ENCODE measurements around the gene COL4A1. TPM values are rescaled to one million over a fixed set of nuclear protein-coding genes. Genes with fewer than 3 reads are reported as not detected.

The COL4A1 gene
- total RNA-seq, 2 experiments from 2014 or later = 0.08 to 0.16 TPM

GRCh38 chr13:110103534-110103933, 203.4 kb downstream of the COL4A1 start:
- H3K27ac ChIP-seq (ENCODE audit: low read depth in 1 of 2, low read length in 2 of 2) = no peak overlapping the region
- DNase-seq = no peak
- Mint-ChIP-seq H3K27ac (no peak overlapping the region), H3K36me3 (ENCODE audit: low read depth) (no peaks in the 10 kb centered on the region), H3K4me3 (no peak overlapping the region), H3K9me3 (peaks cover 12% of the 10 kb centered on the region), H3K27me3 (no peaks in the 10 kb centered on the region), H3K4me1 (ENCODE audit: low read depth) (no peaks in the 10 kb centered on the region)
- ChIA-PET CTCF (no interaction called here), POLR2A (no interaction called here)
- H3K27me3 ChIP-seq (ENCODE audit: control insufficient read depth in 1 of 2, insufficient read depth in 2 of 2, low read length in 2 of 2) = no peaks in the 10 kb centered on the region
- peaks cover 0 to 15% of the 10 kb centered on the region in 2 experiments for H3K9me3 ChIP-seq (ENCODE audit: control insufficient read depth in 1 of 2, insufficient read depth in 1 of 2, low read length in 2 of 2)
- ATAC-seq (ENCODE audit: poor library complexity) = no peak
- no peak overlapping the region for H3K4me3 ChIP-seq (ENCODE audit: low read length)
- no peak for TF ChIP-seq CTCF (IDR thresholded peaks at IDR 0.05)
- intact Hi-C loops (cut with DNase I, micrococcal nuclease) = no loop called here
- no peaks in the 10 kb centered on the region for H3K36me3 ChIP-seq (ENCODE audit: insufficient read depth, low read length)
- no peaks in the 10 kb centered on the region for H3K4me1 ChIP-seq (ENCODE audit: insufficient read depth, low read length)

- no peak for TF ChIP-seq CTCF (IDR thresholded peaks at IDR 0.05)
- Mint-ChIP-seq H3K36me3 (ENCODE audit: low read depth) (no peaks in the 10 kb centered on the region), H3K27ac (no peak overlapping the region), H3K27me3 (no peaks in the 10 kb centered on the region), H3K9me3 (peaks cover 12% of the 10 kb centered on the region), H3K4me1 (ENCODE audit: low read depth) (no peaks in the 10 kb centered on the region), H3K4me3 (no peak overlapping the region)
- Histone ChIP-seq H3K27ac (ENCODE audit: low read depth in 1 of 2, low read length in 2 of 2) (no peak overlapping the region), H3K27me3 (ENCODE audit: control insufficient read depth in 1 of 2, insufficient read depth in 2 of 2, low read length in 2 of 2) (no peaks in the 10 kb centered on the region), H3K36me3 (ENCODE audit: insufficient read depth, low read length) (no peaks in the 10 kb centered on the region), H3K9me3 (ENCODE audit: control insufficient read depth in 1 of 2, insufficient read depth in 1 of 2, low read length in 2 of 2) (peaks cover 0 to 14% of the 10 kb centered on the region in 2 experiments), H3K4me1 (ENCODE audit: insufficient read depth, low read length) (no peaks in the 10 kb centered on the region), H3K4me3 (ENCODE audit: low read length) (no peak overlapping the region)
- DNase-seq (no peak), ATAC-seq (ENCODE audit: poor library complexity) (no peak)
- CTCF ChIA-PET = no interaction called here
- POLR2A ChIA-PET = no interaction called here
- intact Hi-C loops (cut with DNase I, micrococcal nuclease) = no loop called here
Observed at GRCh38 chr13:110103026-110103425, 203.9 kb downstream of the COL4A1 start.

DNA sequence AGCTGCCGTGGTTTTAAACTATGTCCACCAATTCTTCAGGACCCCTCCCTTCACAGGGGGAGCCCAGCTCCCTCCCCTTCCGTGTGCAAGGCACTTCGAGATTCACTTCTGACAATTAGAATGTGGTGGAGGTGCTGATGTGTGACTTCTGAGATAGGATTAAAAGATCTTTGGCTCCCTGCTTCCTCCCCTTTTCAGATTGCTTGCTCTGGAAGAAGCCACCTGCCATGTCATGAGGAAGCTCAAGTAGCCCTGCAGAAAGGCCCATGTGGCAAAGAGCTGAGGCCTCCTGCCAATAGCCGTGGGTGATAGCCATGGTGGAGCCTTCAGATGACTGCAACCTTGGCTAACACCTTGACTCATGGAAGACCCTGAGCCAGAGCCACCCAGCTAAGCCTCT, 204.9 kb downstream of the COL4A1 start:
- no peaks in the 10 kb centered on the region for H3K4me1 Mint-ChIP-seq (ENCODE audit: low read depth)

More for the DNA sequence above, 204.9 kb downstream of the COL4A1 start:
- Histone ChIP-seq H3K27me3 (ENCODE audit: control insufficient read depth in 1 of 2, insufficient read depth in 2 of 2, low read length in 2 of 2) (no peaks in the 10 kb centered on the region), H3K36me3 (ENCODE audit: insufficient read depth, low read length) (no peaks in the 10 kb centered on the region), H3K27ac (ENCODE audit: low read depth in 1 of 2, low read length in 2 of 2) (no peak overlapping the region), H3K9me3 (ENCODE audit: control insufficient read depth in 1 of 2, insufficient read depth in 1 of 2, low read length in 2 of 2) (peaks cover 0 to 11% of the 10 kb centered on the region in 2 experiments), H3K4me3 (ENCODE audit: low read length) (no peak overlapping the region), H3K4me1 (ENCODE audit: insufficient read depth, low read length) (no peaks in the 10 kb centered on the region)
- no peaks in the 10 kb centered on the region for H3K36me3 Mint-ChIP-seq (ENCODE audit: low read depth)
- no peaks in the 10 kb centered on the region for H3K27me3 Mint-ChIP-seq
- H3K4me3 Mint-ChIP-seq = no peak overlapping the region
- peaks cover 12% of the 10 kb centered on the region for H3K9me3 Mint-ChIP-seq
- intact Hi-C loops (cut with DNase I, micrococcal nuclease) = no loop called here
- POLR2A ChIA-PET = no interaction called here
- no peak overlapping the region for H3K27ac Mint-ChIP-seq
- CTCF ChIA-PET = no interaction called here
- no peak for ATAC-seq (ENCODE audit: poor library complexity)
- no peak for DNase-seq
- TF ChIP-seq CTCF (IDR thresholded peaks at IDR 0.05) = no peak

All from CD4-positive, alpha-beta T cell (primary cell).